Measurements from ENCODE around the gene KLHL17.

The KLHL17 gene

GRCh38 chr1:950268-950667 lies 10.1 kb upstream of the KLHL17 start:
- no peak for DNase-seq (ENCODE audit: low read depth in 3 of 3, low spot score in 1 of 3)

- DNase-seq (ENCODE audit: low read depth in 3 of 3, low spot score in 1 of 3): no peak
Measured at GRCh38 chr1:950881-951280, 9.5 kb upstream of the KLHL17 start.

GRCh38 chr1:951364-951763 lies 9.0 kb upstream of the KLHL17 start:
- no peak for DNase-seq (ENCODE audit: low read depth in 3 of 3, low spot score in 1 of 3)

DNA sequence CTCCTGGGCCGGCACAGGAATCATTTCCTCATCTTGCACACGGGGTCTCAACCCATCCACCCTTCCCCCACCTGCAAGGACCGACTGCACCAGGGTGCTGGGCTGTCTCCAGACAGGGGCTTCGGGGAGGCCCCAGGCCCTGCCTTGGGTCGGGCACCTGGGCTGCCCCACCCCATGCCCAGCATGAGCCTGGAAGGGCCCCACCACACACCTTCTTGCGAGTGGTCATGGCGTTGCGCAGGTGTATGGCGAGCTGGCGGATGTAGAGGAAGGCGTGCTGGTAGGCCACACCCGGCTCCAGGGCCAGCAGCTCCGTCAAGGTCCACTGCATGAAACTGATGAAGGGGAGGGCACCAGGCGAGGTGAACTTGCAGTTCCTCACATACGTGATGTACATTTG lies 8.2 kb upstream of the KLHL17 start:
- DNase-seq (ENCODE audit: low read depth in 3 of 3, low spot score in 1 of 3): no peak

- DNase-seq (ENCODE audit: low read depth in 3 of 3, low spot score in 1 of 3): no peak
Measured at GRCh38 chr1:952603-953002, 7.8 kb upstream of the KLHL17 start.

DNA sequence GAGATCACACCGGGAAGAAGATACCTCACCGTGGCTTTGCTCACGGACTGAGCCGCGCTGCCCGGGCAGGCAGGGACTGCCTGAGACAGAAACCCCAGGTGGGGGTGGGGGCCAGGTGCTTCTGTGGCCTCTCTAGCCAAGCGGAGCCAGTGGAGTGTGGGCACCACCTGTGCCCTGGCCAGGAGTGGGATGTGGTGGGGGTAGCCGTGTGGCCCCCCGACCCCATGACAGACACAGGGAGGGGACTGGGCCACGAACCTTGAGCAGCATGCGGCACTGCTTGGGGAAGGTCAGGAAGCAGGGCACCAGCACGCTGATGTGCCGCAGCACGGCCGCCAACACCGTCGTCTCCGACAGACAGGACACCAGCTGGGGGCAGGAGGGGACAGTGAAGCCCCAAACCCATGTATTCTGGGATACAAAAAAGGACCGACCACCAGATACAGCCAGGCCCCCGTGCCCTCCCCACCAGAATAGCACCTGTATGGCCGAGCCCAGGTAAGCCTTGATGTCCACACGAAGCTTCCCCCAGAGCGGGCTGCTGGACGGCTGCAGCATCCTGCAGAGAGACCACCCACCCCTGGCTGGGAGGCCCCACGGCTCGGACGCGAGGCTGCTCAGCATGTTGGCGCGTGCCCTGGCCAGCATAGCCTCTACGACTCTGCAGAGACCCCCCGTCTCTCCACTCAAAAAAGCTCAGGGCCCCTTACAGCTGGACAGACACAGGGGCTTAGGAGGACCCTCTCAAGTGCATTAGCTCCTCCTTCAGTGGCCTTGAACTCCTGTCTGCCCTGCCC lies 6.7 kb upstream of the KLHL17 start:
- no peak for DNase-seq (ENCODE audit: low read depth in 3 of 3, low spot score in 1 of 3)

GRCh38 chr1:954927-955326 lies 5.5 kb upstream of the KLHL17 start:
- no peak for DNase-seq (ENCODE audit: low read depth in 3 of 3, low spot score in 1 of 3)

GRCh38 chr1:955474-955873 lies 4.9 kb upstream of the KLHL17 start:
- no peak for DNase-seq (ENCODE audit: low read depth in 3 of 3, low spot score in 1 of 3)

DNA sequence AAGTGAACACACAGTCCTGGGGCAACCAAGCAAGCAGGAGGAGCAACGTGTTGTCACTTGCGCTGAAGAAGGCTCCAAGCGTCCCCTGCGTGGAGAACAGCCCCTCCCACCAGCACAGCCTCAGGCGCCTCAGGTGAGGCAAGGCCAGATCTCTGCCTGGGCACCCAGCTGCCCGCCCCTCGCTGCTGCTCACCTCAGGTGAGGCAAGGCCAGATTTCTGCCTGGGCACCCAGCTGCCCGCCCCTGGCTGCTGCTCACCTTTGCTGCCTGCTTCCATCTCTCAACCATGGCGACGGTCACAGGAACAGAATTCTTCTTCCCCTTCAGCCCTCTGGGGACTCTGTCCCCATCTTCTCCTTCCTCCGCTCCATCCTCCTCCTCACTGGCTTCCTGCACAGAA lies 3.7 kb upstream of the KLHL17 start:
- DNase-seq (ENCODE audit: low read depth in 3 of 3, low spot score in 1 of 3): no peak

GRCh38 chr1:958823-959730 lies 1.3 kb upstream of the KLHL17 start, which contains the start of gene NOC2L:
NOC2L (minus strand) TSS chr1:959256; CDS start chr1:959240, 16 bp downstream.
- DNase-seq (ENCODE audit: low read depth in 3 of 3, low spot score in 1 of 3): peak; percentile 86 to 99 (median 97)

DNA sequence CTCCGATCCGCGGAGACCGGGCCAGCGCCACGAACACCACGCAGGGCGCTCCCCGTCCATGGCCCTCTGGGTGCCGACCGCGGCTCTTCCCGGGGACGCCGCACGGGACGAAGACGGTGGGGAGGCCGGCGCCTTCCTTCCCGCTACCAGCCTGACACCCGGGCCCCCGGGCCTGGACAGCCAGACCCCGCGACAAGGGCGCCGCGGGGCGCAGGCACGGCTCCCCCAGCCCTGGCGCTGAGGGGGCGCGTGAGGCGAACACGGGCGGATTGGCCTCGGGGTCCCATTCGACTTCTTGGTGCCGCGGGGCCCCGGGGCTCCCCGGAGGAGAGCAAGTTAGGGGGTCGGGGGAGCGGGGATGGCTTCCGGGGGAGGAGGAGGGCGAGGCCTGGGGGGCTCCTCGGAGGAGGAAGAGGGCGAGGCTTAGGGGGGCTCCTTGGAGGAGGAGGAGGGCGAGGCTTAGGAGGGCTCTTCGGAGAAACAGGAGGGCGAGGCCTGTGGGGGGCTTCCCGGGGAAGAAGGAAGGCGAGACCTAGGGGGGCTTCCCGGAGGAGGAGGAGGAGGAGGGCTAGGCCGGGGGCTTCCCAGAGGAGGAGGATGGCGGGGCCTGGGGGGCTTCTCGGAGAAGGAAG lies 537 bp upstream of the KLHL17 start:
- no peak for DNase-seq (ENCODE audit: low read depth in 3 of 3, low spot score in 1 of 3)

GRCh38 chr1:961132-961669 lies 817 bp downstream of the KLHL17 start:
- no peak for DNase-seq (ENCODE audit: low read depth in 3 of 3, low spot score in 1 of 3)

GRCh38 chr1:962381-963300 lies 2.3 kb downstream of the KLHL17 start:
- no peak for DNase-seq (ENCODE audit: low read depth in 3 of 3, low spot score in 1 of 3)

DNA sequence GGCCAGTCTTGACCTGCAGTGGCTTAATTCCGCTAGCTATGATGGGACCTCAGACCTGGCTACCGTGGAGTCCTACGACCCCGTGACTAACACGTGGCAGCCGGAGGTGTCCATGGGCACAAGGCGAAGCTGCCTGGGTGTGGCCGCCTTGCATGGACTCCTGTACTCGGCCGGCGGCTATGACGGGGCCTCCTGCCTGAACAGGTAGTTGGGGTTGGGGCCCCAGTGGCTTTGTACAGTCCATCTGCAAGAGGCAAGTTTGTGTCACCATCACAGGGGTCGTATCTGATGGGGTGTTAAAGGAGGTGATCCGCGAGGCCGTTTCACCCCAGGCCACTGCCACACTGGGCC lies 2.9 kb downstream of the KLHL17 start:
- DNase-seq (ENCODE audit: low read depth in 3 of 3, low spot score in 1 of 3): no peak

GRCh38 chr1:963746-964525 lies 3.6 kb downstream of the KLHL17 start:
- no peak for DNase-seq (ENCODE audit: low read depth in 3 of 3, low spot score in 1 of 3)

DNA sequence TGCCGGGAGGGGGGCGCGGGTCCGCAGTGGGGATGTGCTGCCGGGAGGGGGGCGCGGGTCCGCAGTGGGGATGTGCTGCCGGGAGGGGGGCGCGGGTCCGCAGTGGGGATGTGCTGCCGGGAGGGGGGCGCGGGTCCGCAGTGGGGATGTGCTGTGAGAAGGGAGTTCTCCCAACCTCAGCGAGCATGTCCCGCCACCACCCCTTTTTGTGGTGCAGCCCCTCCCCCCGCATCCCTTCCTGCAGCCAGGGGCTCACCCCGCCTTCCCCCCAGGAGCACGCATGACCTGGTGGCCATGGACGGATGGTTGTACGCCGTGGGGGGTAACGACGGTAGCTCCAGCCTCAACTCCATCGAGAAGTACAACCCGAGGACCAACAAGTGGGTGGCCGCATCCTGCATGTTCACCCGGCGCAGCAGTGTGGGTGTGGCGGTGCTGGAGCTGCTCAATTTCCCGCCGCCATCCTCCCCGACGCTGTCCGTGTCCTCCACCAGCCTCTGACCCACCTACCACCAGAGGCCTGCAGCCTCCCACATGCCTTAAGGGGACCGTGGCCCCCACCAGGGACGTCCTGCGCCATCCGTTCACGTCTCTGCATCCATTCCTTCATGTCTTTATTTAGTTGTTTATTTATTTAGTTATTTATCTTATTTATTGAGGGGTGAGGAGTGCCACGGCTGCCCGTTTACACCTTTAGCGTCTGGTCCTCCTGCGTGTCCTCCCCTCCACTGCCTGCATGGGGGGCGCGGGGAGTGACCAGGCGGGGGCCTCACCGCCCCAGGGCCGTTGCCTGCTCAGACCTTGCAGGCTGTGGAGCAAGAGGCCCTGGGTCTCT lies 4.5 kb downstream of the KLHL17 start:
- DNase-seq (ENCODE audit: low read depth in 3 of 3, low spot score in 1 of 3): no peak

GRCh38 chr1:965526-966134 lies 5.2 kb downstream of the KLHL17 start:
- no peak for DNase-seq (ENCODE audit: low read depth in 3 of 3, low spot score in 1 of 3)

- no peak for DNase-seq (ENCODE audit: low read depth in 3 of 3, low spot score in 1 of 3)
Measured at GRCh38 chr1:966135-966703, 5.8 kb downstream of the KLHL17 start, which contains the start of gene PLEKHN1. PLEKHN1 (plus strand) TSS chr1:966482; CDS start chr1:966532, 50 bp downstream.

All from stimulated activated CD4-positive, alpha-beta T cell treated with anti-CD3 and anti-CD28 coated beads, TNF-alpha, amount 100 ng/mL, for 1 hour (primary cell).